ENCODE results near the gene AKIRIN1. TPM values are rescaled to one million over a fixed set of nuclear protein-coding genes. Genes with fewer than 3 reads are reported as not detected.
"Not testable (repeated sequence)": the region's sequence is repeated elsewhere in the genome, so short reads cannot be mapped to it uniquely, and the experiment has no call there.

The AKIRIN1 gene
- total RNA-seq, 8 experiments from 2014 or later, result 45.2 to 121 (median 64.5) TPM

- in situ Hi-C loops (cut with MboI; ENCODE audit: low pct_unique_long_range_greater_than_20kb in 2 of 9, low sequenced_read_pairs in 9 of 9, unreplicated experiment in 9 of 9); H3K27ac ChIP-seq; H3K4me3 ChIP-seq; ATAC-seq (replicated peaks in 6 of 8); H3K4me1 ChIP-seq (replicated peaks in 1 of 2): not testable (repeated sequence)
- 42 to 100% (median 77%) methylated on average over 2 to 12 of the region's 12 CpGs for whole genome bisulfite sequencing, 10 experiments
Measured at GRCh38 chr1:38977399-38978244, 13.5 kb upstream of the AKIRIN1 start.

- ATAC-seq (replicated peaks in 6 of 8); H3K4me3 ChIP-seq; in situ Hi-C loops (cut with MboI; ENCODE audit: low pct_unique_long_range_greater_than_20kb in 2 of 9, low sequenced_read_pairs in 9 of 9, unreplicated experiment in 9 of 9); H3K4me1 ChIP-seq (replicated peaks in 1 of 2); H3K27ac ChIP-seq: not testable (repeated sequence)
- 81 to 100% (median 90%) methylated on average over 1 to 5 of the region's 6 CpGs; no CpG with 5 or more reads in 4 of the 10 experiments for WGBS, 10 experiments
Measured at GRCh38 chr1:38978245-38978542, 12.9 kb upstream of the AKIRIN1 start.

- H3K27ac ChIP-seq; H3K4me3 ChIP-seq; in situ Hi-C loops (cut with MboI; ENCODE audit: low pct_unique_long_range_greater_than_20kb in 2 of 9, low sequenced_read_pairs in 9 of 9, unreplicated experiment in 9 of 9); ATAC-seq (replicated peaks in 6 of 8); H3K4me1 ChIP-seq (replicated peaks in 1 of 2): not testable (repeated sequence)
- WGBS, 10 experiments, result 0 to 83% (median 63%) methylated on average over 1 of the region's 1 CpG; no CpG with 5 or more reads in 4 of the 10 experiments
Measured at GRCh38 chr1:38979380-38979779, 11.7 kb upstream of the AKIRIN1 start.

GRCh38 chr1:38989979-38990378 lies 1.1 kb upstream of the AKIRIN1 start:
- H3K4me1 ChIP-seq (replicated peaks in 1 of 2), result peaks cover 14% of the 10 kb centered on the region in 2 donors
- ATAC-seq (replicated peaks in 6 of 8), result no peak
- H3K27ac ChIP-seq, result no peak overlapping the region
- in situ Hi-C loops (cut with MboI; ENCODE audit: low pct_unique_long_range_greater_than_20kb in 2 of 9, low sequenced_read_pairs in 9 of 9, unreplicated experiment in 9 of 9), result no loop called here
- H3K4me3 ChIP-seq, result no peak overlapping the region
- 38 to 100% (median 66%) methylated on average over 1 to 2 of the region's 2 CpGs for WGBS, 10 experiments

- in situ Hi-C loops (cut with MboI; ENCODE audit: low pct_unique_long_range_greater_than_20kb in 2 of 9, low sequenced_read_pairs in 9 of 9, unreplicated experiment in 9 of 9), result no loop called here
- ATAC-seq (replicated peaks in 6 of 8), result no peak
- peak overlapping the region; percentile 70 to 93 (median 91) for H3K4me3 ChIP-seq
- peaks cover 14% of the 10 kb centered on the region in 2 donors for H3K4me1 ChIP-seq (replicated peaks in 1 of 2)
- WGBS, 10 experiments, result 20 to 94% (median 42%) methylated on average over 1 to 5 of the region's 5 CpGs; no CpG with 5 or more reads in 2 of the 10 experiments
- H3K27ac ChIP-seq, result peak overlapping the region; percentile 74 to 91
Measured at GRCh38 chr1:38990386-38990737, 714 bp upstream of the AKIRIN1 start.

- Histone ChIP-seq H3K27ac (peak overlapping the region; percentile 91 to 92), H3K4me1 (replicated peaks in 1 of 2) (peaks cover 14% of the 10 kb centered on the region in 2 donors), H3K4me3 (peak overlapping the region; percentile 70 to 93 (median 91))
- peak; percentile 19 to 46 (median 42) for ATAC-seq (replicated peaks in 6 of 8)
- 0 to 7% (median 0%) methylated on average over 1 to 14 of the region's 30 CpGs for WGBS, 10 experiments
- in situ Hi-C loops (cut with MboI; ENCODE audit: low pct_unique_long_range_greater_than_20kb in 2 of 9, low sequenced_read_pairs in 9 of 9, unreplicated experiment in 9 of 9), result no loop called here
Measured at GRCh38 chr1:38991638-38992411, 749 bp downstream of the AKIRIN1 start.

GRCh38 chr1:38992412-38993111 lies 1.5 kb downstream of the AKIRIN1 start:
- H3K4me1 ChIP-seq (replicated peaks in 1 of 2), result peaks cover 14% of the 10 kb centered on the region in 2 donors
- peak overlapping the region in 1 of 2 donors; percentile 91 for H3K27ac ChIP-seq
- peak in 1 of 8 experiments; percentile 2 for ATAC-seq (replicated peaks in 6 of 8)
- WGBS, 10 experiments, result 5 to 30% (median 22%) methylated on average over 2 to 11 of the region's 11 CpGs
- in situ Hi-C loops (cut with MboI; ENCODE audit: low pct_unique_long_range_greater_than_20kb in 2 of 9, low sequenced_read_pairs in 9 of 9, unreplicated experiment in 9 of 9), result no loop called here
- H3K4me3 ChIP-seq, result peak overlapping the region; percentile 70 to 93 (median 91)

GRCh38 chr1:38994196-38994595 lies 3.1 kb downstream of the AKIRIN1 start:
- Histone ChIP-seq H3K27ac (no peak overlapping the region), H3K4me3 (no peak overlapping the region), H3K4me1 (replicated peaks in 1 of 2) (peaks cover 14% of the 10 kb centered on the region in 2 donors)
- in situ Hi-C loops (cut with MboI; ENCODE audit: low pct_unique_long_range_greater_than_20kb in 2 of 9, low sequenced_read_pairs in 9 of 9, unreplicated experiment in 9 of 9), result no loop called here
- ATAC-seq (replicated peaks in 6 of 8), result no peak
- WGBS, 10 experiments, result 72 to 100% (median 95%) methylated on average over 1 to 5 of the region's 5 CpGs

GRCh38 chr1:38997034-38997900 lies 6.2 kb downstream of the AKIRIN1 start:
- in situ Hi-C loops (cut with MboI; ENCODE audit: low pct_unique_long_range_greater_than_20kb in 2 of 9, low sequenced_read_pairs in 9 of 9, unreplicated experiment in 9 of 9), result no loop called here
- Histone ChIP-seq H3K27ac (no peak overlapping the region), H3K4me1 (replicated peaks in 1 of 2) (peaks cover 6 to 7% of the 10 kb centered on the region in 2 donors), H3K4me3 (no peak overlapping the region)
- no peak for ATAC-seq (replicated peaks in 6 of 8)
- WGBS, 10 experiments, result 0 to 100% (median 69%) methylated on average over 1 to 4 of the region's 4 CpGs; no CpG with 5 or more reads in 3 of the 10 experiments

GRCh38 chr1:38997901-38998190 lies 6.8 kb downstream of the AKIRIN1 start:
- peaks cover 4 to 5% of the 10 kb centered on the region in 2 donors for H3K4me1 ChIP-seq (replicated peaks in 1 of 2)
- no peak overlapping the region for H3K4me3 ChIP-seq
- ATAC-seq (replicated peaks in 6 of 8), result no peak
- WGBS, 10 experiments, result 17 to 100% (median 75%) methylated on average over 1 to 3 of the region's 3 CpGs; no CpG with 5 or more reads in 2 of the 10 experiments
- H3K27ac ChIP-seq, result no peak overlapping the region
- in situ Hi-C loops (cut with MboI; ENCODE audit: low pct_unique_long_range_greater_than_20kb in 2 of 9, low sequenced_read_pairs in 9 of 9, unreplicated experiment in 9 of 9), result no loop called here

GRCh38 chr1:39001516-39002421 lies 10.7 kb downstream of the AKIRIN1 start:
- ATAC-seq (replicated peaks in 6 of 8), result no peak
- Histone ChIP-seq H3K4me1 (replicated peaks in 1 of 2) (no peaks in the 10 kb centered on the region), H3K4me3 (no peak overlapping the region), H3K27ac (no peak overlapping the region)
- in situ Hi-C loops (cut with MboI; ENCODE audit: low pct_unique_long_range_greater_than_20kb in 2 of 9, low sequenced_read_pairs in 9 of 9, unreplicated experiment in 9 of 9), result no loop called here
- WGBS, 10 experiments, result 64 to 100% (median 90%) methylated on average over 1 to 5 of the region's 5 CpGs; no CpG with 5 or more reads in 1 of the 10 experiments

Data from motor neuron (in vitro differentiated cells).